GM18499 (cell line): ENCODE data around the gene CWF19L2.
"Not testable (repeated sequence)": the region's sequence is repeated elsewhere in the genome, so short reads cannot be mapped to it uniquely, and the experiment has no call there.

ENCODE experiments used
- ATAC-seq: cut with Tn5 transposase; IDR thresholded peaks from one replicate; pipeline ENCODE4 v1.9.1; 2021; ENCODE audit warnings: moderate number of reproducible peaks; ENCODE audit not compliant: insufficient read depth, unreplicated experiment

CWF19L2 gene

GRCh38 chr11:107442715-107443215 is 14.9 kb downstream of the CWF19L2 start:
- no peak for ATAC-seq

DNA sequence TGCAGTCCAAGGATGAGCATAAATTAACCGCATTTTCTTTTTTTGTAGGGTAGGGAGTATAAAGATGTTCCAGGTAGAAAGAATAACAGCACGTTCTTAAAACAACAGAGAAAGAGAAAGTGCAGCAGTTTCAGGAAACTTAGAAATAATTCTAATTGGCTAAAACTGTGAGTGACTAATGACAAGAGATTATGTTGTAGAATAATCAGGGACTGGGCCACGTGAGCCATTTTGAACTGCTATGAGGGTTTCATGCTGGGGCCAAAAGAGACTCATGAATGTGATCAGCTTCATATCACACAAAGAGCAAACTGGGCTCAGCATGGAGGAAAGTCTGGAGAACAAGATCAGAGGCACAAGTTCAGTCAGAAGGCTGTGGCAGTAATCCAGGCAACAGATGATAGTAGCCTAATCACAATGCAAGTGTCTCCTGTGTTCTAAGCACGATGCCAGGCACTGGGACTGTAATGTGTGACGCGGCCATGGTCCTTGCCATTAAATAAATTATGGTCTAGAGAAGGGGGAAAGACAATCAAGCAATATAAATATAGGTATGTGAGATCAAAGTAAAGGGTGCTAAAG is 17.9 kb downstream of the CWF19L2 start:
- no peak for ATAC-seq

- ATAC-seq = no peak
Measured at GRCh38 chr11:107438148-107438547, 19.5 kb downstream of the CWF19L2 start.

GRCh38 chr11:107430525-107430924 is 27.1 kb downstream of the CWF19L2 start:
- ATAC-seq = no peak

GRCh38 chr11:107427569-107428180 is 29.9 kb downstream of the CWF19L2 start:
- ATAC-seq = no peak

DNA sequence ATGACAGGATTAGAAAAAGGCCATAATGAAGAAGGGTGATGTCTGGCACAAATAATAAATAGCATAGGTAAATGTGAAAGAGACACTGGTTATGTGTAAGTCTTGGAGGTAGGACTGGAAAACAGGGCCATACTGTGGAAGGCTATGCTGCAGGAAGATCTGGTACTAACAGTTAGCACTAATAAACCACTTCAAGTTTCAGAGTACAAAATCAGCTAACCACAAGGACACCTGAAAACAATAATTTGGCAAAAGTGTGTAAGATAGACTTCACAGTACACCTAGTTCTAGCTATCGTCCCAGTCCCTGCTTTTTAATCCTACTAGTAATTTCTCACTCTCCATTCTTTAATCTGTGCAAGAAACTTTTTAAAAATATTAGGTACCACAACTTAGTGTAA is 44.3 kb downstream of the CWF19L2 start:
- no peak for ATAC-seq

- ATAC-seq = no peak
Measured at GRCh38 chr11:107408762-107409211, 48.8 kb downstream of the CWF19L2 start.

DNA sequence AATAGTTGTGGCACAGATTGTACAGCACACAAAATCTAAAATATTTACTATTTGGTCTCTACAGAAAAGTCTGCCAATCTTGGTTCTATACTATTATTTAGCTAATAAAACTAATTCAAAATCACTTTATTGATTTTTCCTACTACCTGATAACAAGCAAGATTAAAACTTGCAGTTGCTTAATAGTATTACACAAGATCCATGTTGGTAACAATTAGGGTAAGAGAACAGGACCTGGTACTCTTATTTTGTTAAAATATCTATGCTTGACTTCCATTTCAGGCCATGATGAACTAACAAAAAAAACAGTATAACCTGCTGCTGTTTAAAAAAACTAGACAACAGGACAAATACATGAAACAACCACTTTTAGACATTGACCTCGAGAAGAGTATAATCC is 52.4 kb downstream of the CWF19L2 start:
- no peak for ATAC-seq

DNA sequence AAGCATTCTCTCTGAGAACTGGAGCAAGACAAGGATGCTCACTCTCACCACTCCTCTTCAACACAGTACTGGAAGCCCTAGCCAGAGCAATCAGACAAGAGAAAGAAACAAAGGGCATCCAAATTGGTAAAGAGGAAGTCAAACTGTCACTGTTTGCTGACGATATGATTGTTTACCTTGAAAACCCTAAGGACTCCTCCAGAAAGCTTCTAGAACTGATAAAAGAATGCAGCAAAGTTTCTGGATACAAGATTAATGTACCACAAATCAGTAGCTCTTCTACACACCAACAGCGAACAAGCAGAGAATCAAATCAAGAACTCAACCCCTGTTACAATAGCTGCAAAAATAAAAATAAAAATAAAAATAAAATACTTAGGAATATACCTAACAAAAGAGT is 56.5 kb downstream of the CWF19L2 start:
- ATAC-seq = not testable (repeated sequence)

DNA sequence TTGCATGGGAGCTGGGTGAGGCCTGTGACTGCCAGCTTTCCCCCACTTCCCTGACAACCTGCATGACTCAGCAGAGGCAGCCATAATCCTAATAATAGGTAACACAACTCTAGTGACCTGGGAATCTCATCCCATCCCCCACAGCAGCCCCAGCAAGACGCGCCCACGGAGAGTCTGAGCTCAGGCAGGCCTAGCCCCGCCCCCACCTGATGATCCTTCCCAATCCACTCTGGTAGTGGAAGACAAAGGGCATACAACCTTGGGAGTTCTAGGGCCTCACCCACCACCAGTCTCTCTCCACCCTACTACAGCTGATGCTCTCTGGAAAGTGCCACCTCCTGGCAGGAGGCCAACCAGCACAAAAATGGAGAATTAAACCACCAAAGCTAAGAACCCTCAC is 60.3 kb downstream of the CWF19L2 start:
- no peak for ATAC-seq

GRCh38 chr11:107392611-107393010 is 65.0 kb downstream of the CWF19L2 start:
- no peak for ATAC-seq

DNA sequence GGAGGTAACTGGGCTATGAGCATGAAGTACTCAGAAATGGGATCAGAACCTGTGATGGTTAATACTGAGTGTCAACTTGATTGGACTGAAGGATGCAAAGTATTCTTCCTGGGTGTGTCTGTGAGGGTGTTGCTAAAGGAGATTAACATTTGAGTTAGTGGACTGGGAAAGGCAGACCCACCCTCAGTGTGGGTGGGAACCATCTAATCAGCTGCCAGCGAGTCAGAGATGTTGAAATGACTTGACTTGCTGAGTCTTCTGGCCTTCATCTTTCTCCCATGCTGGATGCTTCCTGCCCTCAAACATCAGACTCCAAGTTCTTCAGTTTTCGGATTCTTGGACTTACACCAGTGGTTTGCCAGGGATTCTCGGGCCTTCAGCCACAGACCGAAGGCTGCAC is 66.9 kb downstream of the CWF19L2 start:
- not testable (repeated sequence) for ATAC-seq

GRCh38 chr11:107387666-107388065 is 70.0 kb downstream of the CWF19L2 start:
- ATAC-seq = no peak

DNA sequence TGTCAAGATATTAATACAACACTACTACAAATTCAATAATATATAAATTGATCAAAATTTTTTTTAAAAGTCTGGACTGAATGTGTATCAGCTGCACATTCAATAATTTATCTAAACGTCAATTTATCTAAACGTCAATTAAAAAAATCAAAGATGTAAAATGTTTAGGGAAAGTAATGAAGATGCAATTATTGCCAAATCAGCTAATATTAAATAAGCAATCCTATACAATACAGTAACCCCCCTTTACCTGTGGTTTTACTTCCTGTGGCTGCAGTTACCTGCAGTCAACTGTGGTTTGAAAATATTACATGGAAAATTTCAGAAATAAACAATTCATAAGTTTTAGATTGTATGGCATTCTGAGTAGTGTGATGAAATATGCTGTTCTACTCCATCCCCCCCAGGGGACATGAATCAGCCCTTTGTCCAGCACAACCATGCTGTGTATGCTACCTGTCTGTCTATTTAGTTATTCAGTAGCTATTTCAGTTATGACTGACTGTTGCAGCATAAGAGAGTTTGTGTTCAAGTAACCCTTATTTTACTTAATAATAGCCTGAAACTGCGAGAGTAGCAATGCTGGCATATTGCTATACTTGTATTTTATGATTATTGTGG is 72.2 kb downstream of the CWF19L2 start:
- ATAC-seq = no peak

DNA sequence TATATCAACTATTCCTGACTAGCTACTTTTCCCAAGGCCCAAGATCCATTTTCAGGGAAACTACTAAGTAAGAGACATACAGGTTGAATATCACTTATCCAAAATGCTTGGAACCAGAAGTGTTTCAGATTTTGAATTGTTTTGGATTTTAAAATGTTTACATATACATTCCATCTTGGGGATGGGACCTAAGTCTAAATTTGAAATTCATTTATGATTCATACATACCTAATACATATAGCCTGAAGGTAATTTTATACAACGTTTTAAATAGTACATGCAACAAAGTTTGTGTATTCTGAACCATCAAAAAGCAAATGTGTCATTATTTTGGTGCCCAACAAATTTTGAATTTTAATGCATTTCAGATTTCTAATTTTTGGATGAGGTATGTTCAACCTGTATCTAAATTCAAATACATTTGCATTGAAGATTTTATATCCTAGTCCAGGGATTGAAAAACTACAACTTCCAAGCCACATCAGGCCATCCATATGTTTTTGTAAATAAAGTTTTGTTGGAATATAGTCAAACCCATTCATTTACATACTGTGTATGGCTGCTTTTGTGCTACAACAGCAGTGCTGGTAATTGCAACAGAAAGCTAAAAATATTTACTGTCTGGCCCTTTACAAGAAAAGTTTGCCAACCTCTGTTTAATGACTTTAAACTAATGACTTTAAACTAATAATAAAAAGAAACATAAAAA is 73.3 kb downstream of the CWF19L2 start:
- ATAC-seq = no peak

DNA sequence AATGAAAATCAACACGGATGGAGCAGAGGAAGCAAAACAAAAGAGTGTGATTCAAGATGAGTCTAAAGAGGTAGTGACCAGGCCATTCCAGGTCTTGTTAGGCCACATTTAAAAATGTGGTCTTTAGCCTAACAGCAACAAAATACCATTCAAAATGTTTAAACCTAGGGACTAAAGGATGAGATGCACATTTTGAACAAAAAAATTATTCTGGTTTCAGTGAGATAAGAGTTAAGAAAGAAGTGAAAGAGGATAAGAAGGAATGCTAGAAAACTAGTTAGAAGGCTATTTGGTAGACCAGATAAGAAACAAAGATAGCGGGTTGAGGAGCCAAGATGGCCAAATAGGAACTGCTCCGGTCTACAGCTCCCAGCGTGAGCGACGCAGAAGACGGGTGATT is 85.2 kb downstream of the CWF19L2 start:
- no peak for ATAC-seq

GRCh38 chr11:107370390-107370789 is 87.2 kb downstream of the CWF19L2 start:
- ATAC-seq = peak; percentile 77

GRCh38 chr11:107359701-107360100 is 97.9 kb downstream of the CWF19L2 start:
- no peak for ATAC-seq

- no peak for ATAC-seq
Measured at GRCh38 chr11:107357877-107358276, 99.7 kb downstream of the CWF19L2 start.

- ATAC-seq = no peak
Measured at GRCh38 chr11:107354780-107355179, 102.8 kb downstream of the CWF19L2 start.

DNA sequence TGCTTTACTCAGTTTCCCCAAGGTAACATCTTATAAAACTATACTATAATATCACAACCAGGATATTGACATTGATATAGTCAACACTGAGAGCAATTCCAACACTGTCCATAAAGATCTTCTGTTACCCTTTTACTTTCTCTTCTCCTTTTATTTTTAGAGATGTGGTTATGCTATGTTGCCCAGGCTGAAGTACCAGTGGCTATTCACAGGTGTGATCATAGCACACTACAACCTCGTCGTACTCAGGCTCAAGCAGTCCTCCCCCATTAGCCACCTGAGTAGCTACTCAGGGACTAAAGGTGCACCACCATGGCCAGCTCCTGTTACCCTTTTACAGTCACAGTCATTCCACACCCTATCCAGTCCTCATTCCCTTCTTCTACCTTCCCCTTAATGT is 119.7 kb downstream of the CWF19L2 start:
- peak; percentile 70 for ATAC-seq
